Measurements from ENCODE around the gene CEACAM1.

The CEACAM1 gene

DNA sequence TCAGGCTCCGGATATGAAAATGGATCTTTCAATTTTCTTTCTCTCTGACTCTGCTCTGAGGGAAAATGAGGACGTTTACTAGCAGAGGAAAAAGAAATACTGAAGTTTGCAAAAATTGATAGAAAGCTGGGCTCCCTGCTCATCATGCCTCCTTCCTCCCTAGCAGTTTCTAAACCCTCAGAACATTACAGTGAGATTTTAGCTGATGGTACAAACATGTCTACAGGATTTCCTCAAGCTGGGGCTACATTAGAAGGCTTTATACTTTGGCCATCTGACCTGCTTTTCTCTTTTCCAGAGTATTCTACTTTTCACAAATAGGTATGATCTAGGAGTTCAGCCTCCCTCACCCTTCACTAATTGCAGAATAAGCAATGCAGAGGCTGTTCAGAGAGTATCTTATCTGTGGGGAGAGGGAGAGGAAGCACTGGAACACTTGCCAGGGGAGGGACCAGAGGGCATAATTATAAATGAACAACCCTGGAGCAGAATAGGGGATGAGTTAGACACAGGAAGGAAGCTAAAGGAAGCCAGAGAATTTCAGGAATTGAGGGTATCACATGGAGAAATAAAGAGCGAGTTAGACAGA, 30.0 kb downstream of the CEACAM1 start:
- in situ Hi-C loops (cut with HindIII; ENCODE audit: low sequenced_read_pairs): no loop called here
- no peak for DNase-seq (ENCODE audit: low read depth, low spot score)
- TF ChIP-seq, protein P1, sequence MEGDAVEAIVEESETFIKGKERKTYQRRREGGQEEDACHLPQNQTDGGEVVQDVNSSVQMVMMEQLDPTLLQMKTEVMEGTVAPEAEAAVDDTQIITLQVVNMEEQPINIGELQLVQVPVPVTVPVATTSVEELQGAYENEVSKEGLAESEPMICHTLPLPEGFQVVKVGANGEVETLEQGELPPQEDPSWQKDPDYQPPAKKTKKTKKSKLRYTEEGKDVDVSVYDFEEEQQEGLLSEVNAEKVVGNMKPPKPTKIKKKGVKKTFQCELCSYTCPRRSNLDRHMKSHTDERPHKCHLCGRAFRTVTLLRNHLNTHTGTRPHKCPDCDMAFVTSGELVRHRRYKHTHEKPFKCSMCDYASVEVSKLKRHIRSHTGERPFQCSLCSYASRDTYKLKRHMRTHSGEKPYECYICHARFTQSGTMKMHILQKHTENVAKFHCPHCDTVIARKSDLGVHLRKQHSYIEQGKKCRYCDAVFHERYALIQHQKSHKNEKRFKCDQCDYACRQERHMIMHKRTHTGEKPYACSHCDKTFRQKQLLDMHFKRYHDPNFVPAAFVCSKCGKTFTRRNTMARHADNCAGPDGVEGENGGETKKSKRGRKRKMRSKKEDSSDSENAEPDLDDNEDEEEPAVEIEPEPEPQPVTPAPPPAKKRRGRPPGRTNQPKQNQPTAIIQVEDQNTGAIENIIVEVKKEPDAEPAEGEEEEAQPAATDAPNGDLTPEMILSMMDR (IDR thresholded peaks at IDR 0.05; ENCODE audit: low read depth, low read length): no peak
- no peak overlapping the region for H3K4me3 ChIP-seq (ENCODE audit: low read depth, low read length)

DNA sequence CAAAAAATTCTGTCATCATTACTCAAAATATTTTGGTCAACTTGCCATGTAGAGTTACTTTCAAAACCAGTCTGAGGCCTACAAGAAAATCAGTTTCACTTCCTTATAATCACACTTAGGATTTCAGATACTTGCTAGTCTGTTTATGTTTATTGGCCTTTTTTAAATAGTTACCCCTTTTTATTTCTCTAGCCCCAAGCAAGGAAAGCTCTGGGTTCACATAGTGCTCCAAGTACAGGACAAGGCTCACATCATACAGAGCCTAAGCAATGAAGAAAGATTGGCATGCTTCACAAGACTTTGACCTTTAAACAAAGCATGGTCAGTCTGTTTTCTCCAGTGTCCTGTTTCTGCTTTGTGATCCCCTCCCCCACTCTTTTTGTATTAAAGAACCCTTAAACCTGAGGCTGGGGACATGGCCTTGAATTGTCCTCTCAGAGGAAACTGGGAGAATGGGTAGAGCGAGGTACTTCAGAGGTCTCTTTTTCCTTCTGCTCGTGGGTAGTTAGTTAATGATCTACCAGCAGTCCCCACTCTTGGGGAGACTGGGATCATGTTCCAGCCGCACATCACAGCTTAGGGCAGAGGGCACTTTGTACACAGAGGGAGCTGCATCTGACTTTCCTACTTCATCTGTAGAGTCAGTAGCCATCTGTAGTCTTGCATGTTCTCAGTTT, 30.7 kb downstream of the CEACAM1 start:
- DNase-seq (ENCODE audit: low read depth, low spot score): no peak
- TF ChIP-seq, protein P1 (IDR thresholded peaks at IDR 0.05; ENCODE audit: low read depth, low read length): no peak
- in situ Hi-C loops (cut with HindIII; ENCODE audit: low sequenced_read_pairs): no loop called here
- H3K4me3 ChIP-seq (ENCODE audit: low read depth, low read length): no peak overlapping the region

DNA sequence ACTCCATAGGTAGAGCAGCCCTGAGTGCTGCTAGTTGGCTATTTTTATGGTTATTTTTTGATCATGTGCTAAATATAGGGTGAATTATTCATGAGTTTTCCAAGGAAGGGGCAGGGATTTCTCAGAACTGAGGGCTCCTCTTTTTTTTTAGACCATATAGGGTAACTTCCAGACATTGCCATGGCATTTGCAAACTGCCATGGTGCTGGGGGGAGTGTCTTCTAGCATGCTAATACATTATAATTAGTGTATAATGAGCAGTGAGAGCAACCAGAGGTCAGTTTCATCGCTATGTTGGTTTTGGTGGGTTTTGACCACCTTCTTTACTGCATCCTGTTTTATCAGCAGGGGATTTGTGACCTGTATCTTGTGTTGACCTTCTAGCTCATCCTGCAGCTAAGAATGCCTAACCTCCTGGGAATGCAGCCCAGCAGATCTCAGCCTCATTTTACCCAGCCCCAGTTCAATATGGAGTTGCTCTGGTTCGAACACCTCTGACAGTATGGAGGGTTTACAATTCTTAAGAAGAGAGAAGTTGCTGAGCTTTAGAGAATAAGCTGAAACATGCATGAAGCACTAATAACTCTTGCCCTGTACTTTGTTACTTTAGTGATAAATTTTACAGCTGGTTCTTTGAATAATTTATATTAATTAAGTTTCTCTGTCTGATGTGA, 31.7 kb downstream of the CEACAM1 start:
- no peak overlapping the region for H3K4me3 ChIP-seq (ENCODE audit: low read depth, low read length)
- in situ Hi-C loops (cut with HindIII; ENCODE audit: low sequenced_read_pairs): no loop called here
- TF ChIP-seq, protein P1 (IDR thresholded peaks at IDR 0.05; ENCODE audit: low read depth, low read length): no peak
- no peak for DNase-seq (ENCODE audit: low read depth, low spot score)

DNA sequence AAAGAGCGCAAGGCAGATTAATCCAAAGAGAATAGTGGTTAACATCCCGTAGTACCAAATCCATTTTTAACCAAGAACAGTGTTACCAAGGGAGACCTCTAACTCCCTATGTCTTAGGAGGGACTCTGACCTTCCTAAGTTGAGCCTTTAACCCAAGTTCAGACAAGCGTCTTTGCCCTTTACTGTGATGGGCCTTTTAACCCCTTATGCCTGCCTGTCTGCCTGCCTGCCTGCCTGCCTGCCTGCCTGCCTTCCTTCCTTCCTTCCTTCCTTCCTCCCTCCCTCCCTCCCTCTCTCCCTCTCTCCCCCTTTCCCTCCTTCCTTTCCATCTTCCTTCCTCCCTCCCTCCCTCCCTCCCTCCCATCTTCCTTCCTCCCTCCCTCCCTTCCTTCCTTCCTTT, 32.6 kb downstream of the CEACAM1 start:
- H3K4me3 ChIP-seq (ENCODE audit: low read depth, low read length): no peak overlapping the region
- in situ Hi-C loops (cut with HindIII; ENCODE audit: low sequenced_read_pairs): no loop called here
- no peak for DNase-seq (ENCODE audit: low read depth, low spot score)
- TF ChIP-seq, protein P1 (IDR thresholded peaks at IDR 0.05; ENCODE audit: low read depth, low read length): no peak

DNA sequence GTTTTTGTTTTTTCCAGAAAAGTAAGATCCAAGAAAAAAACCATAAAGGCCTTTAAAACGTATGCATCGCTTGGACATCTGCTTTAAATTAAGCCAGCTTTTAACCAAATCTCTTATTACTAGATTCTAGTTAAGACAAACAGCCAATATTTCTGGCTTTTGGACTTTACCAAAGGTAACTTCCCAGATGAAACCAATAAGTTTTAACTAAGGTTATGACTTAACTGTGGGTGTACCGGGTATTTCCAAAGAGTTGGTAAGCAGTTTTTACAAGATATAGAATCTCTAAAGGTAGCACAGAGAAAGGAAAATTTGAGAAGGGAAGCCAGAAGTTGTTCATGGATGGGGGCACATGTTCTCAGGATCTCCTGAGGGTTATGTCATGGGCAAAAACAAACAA, 34.0 kb downstream of the CEACAM1 start:
- no peak overlapping the region for H3K4me3 ChIP-seq (ENCODE audit: low read depth, low read length)
- in situ Hi-C loops (cut with HindIII; ENCODE audit: low sequenced_read_pairs): no loop called here
- no peak for DNase-seq (ENCODE audit: low read depth, low spot score)
- TF ChIP-seq, protein P1 (IDR thresholded peaks at IDR 0.05; ENCODE audit: low read depth, low read length): no peak

DNA sequence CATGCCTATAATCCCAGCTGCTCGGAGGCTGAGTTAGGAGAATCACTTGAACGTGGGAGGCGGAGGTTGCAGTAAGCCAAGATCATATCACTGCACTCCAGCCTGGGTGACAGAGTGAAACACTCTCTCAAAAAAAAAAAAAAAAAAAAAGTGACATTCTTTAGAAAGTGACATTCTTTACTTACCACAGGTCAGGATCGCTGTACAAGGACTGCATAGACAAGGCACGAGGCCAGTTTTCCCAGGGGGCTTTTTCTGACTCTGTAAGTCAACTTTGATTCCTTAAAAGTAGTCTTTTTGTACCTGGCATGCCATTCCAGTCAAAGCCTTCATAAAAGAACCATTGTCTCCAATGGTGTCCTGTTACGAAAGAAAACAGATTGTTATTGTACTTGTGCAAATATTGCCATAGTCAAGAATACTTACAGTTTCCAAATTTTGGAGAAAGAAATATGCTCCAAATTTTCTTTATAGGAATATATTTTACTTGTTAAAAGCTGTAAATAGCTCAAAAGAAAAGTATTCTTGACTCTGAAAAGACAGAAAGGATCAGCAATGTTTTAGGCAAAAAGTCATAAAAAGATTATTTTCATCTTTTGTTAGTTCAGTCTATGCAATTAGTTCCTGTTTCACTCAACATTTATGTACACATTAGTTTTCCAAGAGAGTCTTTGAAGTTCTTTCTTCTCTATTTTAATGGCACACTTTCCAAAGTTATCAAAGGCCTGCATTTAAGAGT, 39.3 kb downstream of the CEACAM1 start:
- TF ChIP-seq, protein P1 (IDR thresholded peaks at IDR 0.05; ENCODE audit: low read depth, low read length): no peak
- no peak for DNase-seq (ENCODE audit: low read depth, low spot score)
- in situ Hi-C loops (cut with HindIII; ENCODE audit: low sequenced_read_pairs): no loop called here

More for the DNA sequence above, 39.3 kb downstream of the CEACAM1 start:
- H3K4me3 ChIP-seq (ENCODE audit: low read depth, low read length): no peak overlapping the region
